ENCODE measurements around the gene PMEL. TPM values are rescaled to one million over a fixed set of nuclear protein-coding genes. Genes with fewer than 3 reads are reported as not detected.

The PMEL gene
- total and polyA plus RNA-seq, 2 donors from 2014 or later = 1.7 to 3.5 TPM

DNA sequence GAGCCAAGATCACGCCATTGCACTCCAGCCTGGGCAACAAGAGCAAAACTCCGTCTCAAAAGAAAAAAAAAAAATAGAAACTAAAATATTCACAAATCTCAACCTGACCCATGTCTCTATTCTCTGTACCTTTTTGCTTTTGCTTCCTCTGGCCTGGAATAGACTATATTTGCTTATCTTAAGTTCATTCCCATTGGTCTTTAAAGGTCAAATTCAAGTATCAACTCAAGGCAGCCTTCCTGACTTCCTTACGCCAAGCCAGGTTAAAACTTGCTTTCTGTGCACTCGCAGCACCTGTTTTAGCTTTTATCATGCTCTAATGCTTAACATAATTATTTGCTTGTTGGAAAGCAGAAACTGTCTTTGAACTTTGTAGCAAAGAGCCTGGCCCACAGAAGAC lies 52.9 kb downstream of the PMEL start:
- TF ChIP-seq, protein P1, sequence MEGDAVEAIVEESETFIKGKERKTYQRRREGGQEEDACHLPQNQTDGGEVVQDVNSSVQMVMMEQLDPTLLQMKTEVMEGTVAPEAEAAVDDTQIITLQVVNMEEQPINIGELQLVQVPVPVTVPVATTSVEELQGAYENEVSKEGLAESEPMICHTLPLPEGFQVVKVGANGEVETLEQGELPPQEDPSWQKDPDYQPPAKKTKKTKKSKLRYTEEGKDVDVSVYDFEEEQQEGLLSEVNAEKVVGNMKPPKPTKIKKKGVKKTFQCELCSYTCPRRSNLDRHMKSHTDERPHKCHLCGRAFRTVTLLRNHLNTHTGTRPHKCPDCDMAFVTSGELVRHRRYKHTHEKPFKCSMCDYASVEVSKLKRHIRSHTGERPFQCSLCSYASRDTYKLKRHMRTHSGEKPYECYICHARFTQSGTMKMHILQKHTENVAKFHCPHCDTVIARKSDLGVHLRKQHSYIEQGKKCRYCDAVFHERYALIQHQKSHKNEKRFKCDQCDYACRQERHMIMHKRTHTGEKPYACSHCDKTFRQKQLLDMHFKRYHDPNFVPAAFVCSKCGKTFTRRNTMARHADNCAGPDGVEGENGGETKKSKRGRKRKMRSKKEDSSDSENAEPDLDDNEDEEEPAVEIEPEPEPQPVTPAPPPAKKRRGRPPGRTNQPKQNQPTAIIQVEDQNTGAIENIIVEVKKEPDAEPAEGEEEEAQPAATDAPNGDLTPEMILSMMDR (IDR thresholded peaks at IDR 0.05; ENCODE audit: borderline replicate concordance, extremely low read depth, insufficient read depth) = no peak

GRCh38 chr12:55909513-55909884 lies 56.3 kb downstream of the PMEL start:
- Histone ChIP-seq H3K9ac (ENCODE audit: low read length in 3 of 3) (no peak overlapping the region), H3K4me3 (ENCODE audit: low read length in 3 of 3) (no peak overlapping the region), H3K4me1 (ENCODE audit: control insufficient read depth in 2 of 3, insufficient read depth in 2 of 3, low read depth in 1 of 3, low read length in 3 of 3) (peaks cover 0 to 3% (median 0%) of the 10 kb centered on the region in 3 donors), H3K36me3 (ENCODE audit: control insufficient read depth in 2 of 3, insufficient read depth in 3 of 3, low read length in 3 of 3) (no peaks in the 10 kb centered on the region), H3K27ac (ENCODE audit: low read depth in 2 of 2, low read length in 2 of 2) (no peak overlapping the region), H3K27me3 (ENCODE audit: control insufficient read depth, insufficient read depth, low read length) (no peaks in the 10 kb centered on the region), H3K9me3 (ENCODE audit: control insufficient read depth in 2 of 3, insufficient read depth in 1 of 3, low read length in 3 of 3) (no peaks in the 10 kb centered on the region)
- DNase-seq (no peak), FAIRE-seq (no peak)
- intact Hi-C loops (cut with DNase I) = no loop called here
- TF ChIP-seq, protein P1 (IDR thresholded peaks at IDR 0.05; ENCODE audit: borderline replicate concordance, extremely low read depth, insufficient read depth) = no peak

More for the DNA sequence above, 52.9 kb downstream of the PMEL start:
- no peak overlapping the region for H3K4me3 ChIP-seq (ENCODE audit: low read length in 3 of 3)
- H3K9ac ChIP-seq (ENCODE audit: low read length in 3 of 3) = no peak overlapping the region
- intact Hi-C loops (cut with DNase I) = no loop called here
- no peaks in the 10 kb centered on the region for H3K9me3 ChIP-seq (ENCODE audit: control insufficient read depth in 2 of 3, insufficient read depth in 1 of 3, low read length in 3 of 3)
- H3K36me3 ChIP-seq (ENCODE audit: control insufficient read depth in 2 of 3, insufficient read depth in 3 of 3, low read length in 3 of 3) = no peaks in the 10 kb centered on the region
- FAIRE-seq (no peak), DNase-seq (no peak)
- H3K27ac ChIP-seq (ENCODE audit: low read depth in 2 of 2, low read length in 2 of 2) = no peak overlapping the region
- no peaks in the 10 kb centered on the region for H3K27me3 ChIP-seq (ENCODE audit: control insufficient read depth, insufficient read depth, low read length)
- H3K4me1 ChIP-seq (ENCODE audit: control insufficient read depth in 2 of 3, insufficient read depth in 2 of 3, low read depth in 1 of 3, low read length in 3 of 3) = peaks cover 0 to 3% (median 2%) of the 10 kb centered on the region in 3 donors

- no peak for FAIRE-seq
- no peak for DNase-seq
- Histone ChIP-seq H3K9me3 (ENCODE audit: control insufficient read depth in 2 of 3, insufficient read depth in 1 of 3, low read length in 3 of 3) (no peaks in the 10 kb centered on the region), H3K4me1 (ENCODE audit: control insufficient read depth in 2 of 3, insufficient read depth in 2 of 3, low read depth in 1 of 3, low read length in 3 of 3) (peaks cover 0 to 3% (median 0%) of the 10 kb centered on the region in 3 donors), H3K27ac (ENCODE audit: low read depth in 2 of 2, low read length in 2 of 2) (no peak overlapping the region), H3K36me3 (ENCODE audit: control insufficient read depth in 2 of 3, insufficient read depth in 3 of 3, low read length in 3 of 3) (no peaks in the 10 kb centered on the region), H3K4me3 (ENCODE audit: low read length in 3 of 3) (no peak overlapping the region), H3K9ac (ENCODE audit: low read length in 3 of 3) (no peak overlapping the region), H3K27me3 (ENCODE audit: control insufficient read depth, insufficient read depth, low read length) (no peaks in the 10 kb centered on the region)
- TF ChIP-seq, protein P1 (IDR thresholded peaks at IDR 0.05; ENCODE audit: borderline replicate concordance, extremely low read depth, insufficient read depth) = no peak
- intact Hi-C loops (cut with DNase I) = no loop called here
These were observed 56.9 kb downstream of the PMEL start for GRCh38 chr12:55908726-55909512.
